GM03348 (cell line): ENCODE data around the gene SCN8A.

Experiments
- DNase-seq: peaks from one replicate; pipeline ENCODE4 v3.0.0; 2012; ENCODE audit warnings: low spot score

SCN8A gene

GRCh38 chr12:51834411-51834810, 243.4 kb downstream of the SCN8A start:
- DNase-seq, result no peak

- DNase-seq, result no peak
These were observed 245.2 kb downstream of the SCN8A start for GRCh38 chr12:51836041-51836826.

- DNase-seq, result no peak
These were observed 245.8 kb downstream of the SCN8A start for GRCh38 chr12:51836827-51837173.

GRCh38 chr12:51837286-51837685, 246.3 kb downstream of the SCN8A start:
- DNase-seq, result no peak

- no peak for DNase-seq
These were observed 247.0 kb downstream of the SCN8A start for GRCh38 chr12:51838036-51838435.

GRCh38 chr12:51838762-51839161, 247.7 kb downstream of the SCN8A start:
- DNase-seq, result no peak

- DNase-seq, result no peak
These were observed 248.4 kb downstream of the SCN8A start for GRCh38 chr12:51839310-51839947.

- DNase-seq, result no peak
These were observed 249.9 kb downstream of the SCN8A start for GRCh38 chr12:51840966-51841365.

- DNase-seq, result no peak
These were observed 250.7 kb downstream of the SCN8A start for GRCh38 chr12:51841727-51842126.

GRCh38 chr12:51844854-51845253, 253.8 kb downstream of the SCN8A start:
- no peak for DNase-seq

GRCh38 chr12:51845482-51845881, 254.4 kb downstream of the SCN8A start:
- DNase-seq, result no peak

GRCh38 chr12:51846271-51846691, 255.2 kb downstream of the SCN8A start:
- no peak for DNase-seq

GRCh38 chr12:51846911-51847642, 256.0 kb downstream of the SCN8A start:
- DNase-seq, result peak; percentile 65

GRCh38 chr12:51847643-51848325, 256.8 kb downstream of the SCN8A start:
- no peak for DNase-seq

GRCh38 chr12:51848326-51848727, 257.3 kb downstream of the SCN8A start, which contains the start of gene FIGNL2:
FIGNL2 (minus strand) TSS chr12:51848718; CDS start chr12:51822413, 26,305 bp downstream.
- no peak for DNase-seq

- no peak for DNase-seq
These were observed 258.1 kb downstream of the SCN8A start for GRCh38 chr12:51848841-51849735.

- DNase-seq, result no peak
These were observed 259.3 kb downstream of the SCN8A start for GRCh38 chr12:51850081-51850964.

GRCh38 chr12:51850965-51851299, 259.9 kb downstream of the SCN8A start:
- no peak for DNase-seq

GRCh38 chr12:51851413-51852124, 260.5 kb downstream of the SCN8A start:
- DNase-seq, result no peak
